NCI-H1694 treated with DMSO at 0.1 percent for 48 hours (cell line): ENCODE results near the gene ANXA2R.
"Not testable (repeated sequence)": the region's sequence is repeated elsewhere in the genome, so short reads cannot be mapped to it uniquely, and the experiment has no call there.

Experiments
- DNase-seq: peaks from one replicate; lab custom pipeline; 2025; lab: John Stamatoyannopoulos, UW

The ANXA2R gene, protein sequence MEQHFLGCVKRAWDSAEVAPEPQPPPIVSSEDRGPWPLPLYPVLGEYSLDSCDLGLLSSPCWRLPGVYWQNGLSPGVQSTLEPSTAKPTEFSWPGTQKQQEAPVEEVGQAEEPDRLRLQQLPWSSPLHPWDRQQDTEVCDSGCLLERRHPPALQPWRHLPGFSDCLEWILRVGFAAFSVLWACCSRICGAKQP

DNA sequence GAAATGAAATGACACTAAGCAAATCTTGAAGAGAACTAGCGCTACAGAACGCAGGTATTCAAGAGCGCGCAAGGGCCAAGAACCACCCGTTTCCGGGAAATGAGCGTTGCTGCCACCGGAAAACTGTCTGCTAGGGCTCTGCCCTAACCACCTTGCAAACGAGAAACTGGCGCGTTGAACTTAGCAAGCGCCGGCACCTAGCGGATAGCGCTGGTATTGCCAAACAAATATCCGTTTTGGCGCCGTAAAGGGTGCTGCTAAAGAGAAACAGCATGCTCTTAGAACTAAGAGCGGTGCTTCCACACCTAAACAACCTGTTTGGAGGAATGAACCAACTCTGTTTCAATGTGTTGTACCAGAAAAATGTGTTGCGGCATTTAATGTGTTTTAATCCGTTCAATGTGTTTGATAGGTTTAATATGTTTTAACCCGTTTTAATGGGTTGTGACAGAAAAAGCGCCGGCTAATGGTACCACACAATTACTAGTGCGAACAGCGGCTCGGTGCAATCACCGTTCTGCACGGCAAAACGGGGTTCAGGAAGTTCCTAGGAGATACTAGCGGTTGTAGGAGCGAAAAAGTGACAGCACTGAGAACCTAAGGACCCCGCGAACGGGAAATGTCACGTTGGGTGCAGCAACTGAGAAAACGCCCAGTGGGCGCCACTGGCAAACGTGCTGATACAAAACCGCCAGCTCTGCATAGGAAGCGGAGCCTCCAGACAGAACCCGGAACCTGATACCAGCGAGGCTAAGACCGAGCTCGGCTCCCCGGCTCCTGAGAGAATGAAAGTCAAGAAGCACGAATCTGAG is at the start of gene ANXA2R:
ANXA2R (minus strand) TSS at position 33 of the 812 bp plus-strand sequence. CDS start 273 bp downstream, outside the sequence.
- DNase-seq: peak; percentile 98

DNA sequence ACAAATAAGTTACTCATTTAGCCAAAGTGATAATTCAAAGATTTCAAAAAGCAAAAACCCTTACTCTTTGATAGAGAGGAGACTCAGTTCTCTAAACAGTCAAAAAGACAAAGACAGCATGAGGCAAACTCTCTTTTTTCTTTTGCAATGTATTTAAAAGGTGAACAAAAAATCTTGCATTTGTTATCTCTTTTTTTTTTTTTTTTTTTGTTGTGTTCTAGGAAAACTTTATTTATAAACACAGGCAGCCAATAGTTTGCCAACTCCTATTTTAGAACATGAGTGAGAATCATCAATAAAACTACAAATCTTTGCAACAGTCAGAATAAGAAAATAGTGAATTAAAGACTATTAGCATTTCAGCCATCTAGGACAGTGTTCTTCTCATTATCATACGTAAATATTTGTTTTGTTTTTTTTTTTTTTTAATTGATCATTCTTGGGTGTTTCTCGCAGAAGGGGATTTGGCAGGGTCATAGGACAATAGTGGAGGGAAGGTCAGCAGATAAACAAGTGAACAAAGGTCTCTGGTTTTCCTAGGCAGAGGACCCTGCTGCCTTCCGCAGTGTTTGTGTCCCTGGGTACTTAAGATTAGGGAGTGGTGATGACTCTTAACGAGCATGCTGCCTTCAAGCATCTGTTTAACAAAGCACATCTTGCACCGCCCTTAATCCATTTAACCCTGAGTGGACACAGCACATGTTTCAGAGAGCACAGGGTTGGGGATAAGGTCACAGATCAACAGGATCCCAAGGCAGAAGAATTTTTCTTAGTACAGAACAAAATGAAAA is 46.2 kb upstream of the ANXA2R start:
- not testable (repeated sequence) for DNase-seq

DNA sequence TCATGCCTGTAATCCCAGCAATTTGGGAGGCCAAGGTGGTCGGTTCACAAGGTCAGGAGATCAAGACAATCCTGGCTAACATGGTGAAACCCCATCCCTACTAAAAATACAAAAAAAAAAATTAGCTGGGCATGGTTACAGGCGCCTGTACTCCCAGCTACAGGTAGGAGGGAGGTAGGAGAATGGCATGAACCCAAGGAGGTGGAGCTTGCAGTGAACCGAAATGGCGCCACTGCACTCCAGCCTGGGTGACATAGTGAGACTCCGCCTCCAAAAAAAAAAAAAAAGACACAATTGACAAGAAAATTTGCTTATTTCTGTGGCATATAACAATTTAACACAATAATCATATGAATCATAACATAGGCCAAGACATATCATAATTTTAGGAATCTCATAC is 45.3 kb upstream of the ANXA2R start:
- DNase-seq: no peak

DNA sequence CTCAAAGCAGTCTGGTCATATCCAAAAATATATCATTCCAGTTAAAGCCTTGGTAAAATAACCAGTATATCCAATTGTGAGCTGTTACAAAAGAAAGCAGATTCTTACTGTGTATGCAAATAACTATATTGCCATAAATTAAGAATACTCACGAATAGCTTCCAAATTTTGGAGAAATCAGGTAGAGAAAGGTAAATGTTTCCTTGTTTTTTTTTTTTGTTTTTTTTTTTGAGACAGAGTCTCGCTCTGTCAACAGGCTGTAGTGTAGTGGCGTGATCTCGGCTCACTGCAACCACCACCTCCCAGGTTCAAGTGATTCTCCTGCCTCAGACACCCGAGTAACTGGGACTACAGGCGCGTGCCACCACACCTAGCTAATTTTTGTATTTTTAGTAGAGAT is 44.3 kb upstream of the ANXA2R start:
- not testable (repeated sequence) for DNase-seq

DNA sequence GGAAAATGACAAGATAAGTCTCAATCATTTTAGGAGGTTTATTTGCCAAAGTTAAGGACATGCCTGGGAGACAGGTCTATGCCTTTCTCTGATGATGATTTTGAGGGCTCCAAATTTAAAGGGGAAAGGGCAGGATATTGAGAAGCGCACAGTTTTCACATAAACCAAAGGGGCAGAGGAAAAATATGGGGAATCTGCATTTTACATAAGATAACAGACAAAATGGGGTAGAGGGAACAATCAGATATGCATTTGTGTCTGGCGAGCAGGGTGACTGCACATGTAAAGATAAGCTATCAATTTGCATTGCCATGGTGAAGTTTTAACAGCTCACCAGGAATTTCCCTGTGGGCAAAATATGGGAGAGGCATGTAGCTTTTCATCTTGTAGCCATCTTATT is 41.2 kb upstream of the ANXA2R start:
- not testable (repeated sequence) for DNase-seq

DNA sequence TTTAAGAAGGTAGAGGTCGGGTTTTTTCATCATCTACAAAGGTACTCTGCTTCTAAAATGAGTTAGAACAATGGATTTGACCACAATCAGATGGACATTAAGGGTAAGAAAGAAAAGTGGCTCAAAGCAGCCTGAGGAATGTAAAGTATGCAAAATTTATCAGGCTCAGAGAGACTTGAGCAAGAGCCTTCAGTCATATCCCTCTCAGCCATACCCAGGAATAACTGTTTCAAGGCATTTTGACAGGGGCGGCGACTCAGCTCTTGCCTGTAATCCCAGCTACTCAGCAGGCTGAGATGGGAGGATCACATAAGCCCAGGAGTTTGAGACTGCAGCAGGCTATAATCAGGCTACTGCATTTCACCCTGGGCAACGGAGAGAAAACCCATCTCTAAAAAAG is 38.8 kb upstream of the ANXA2R start:
- DNase-seq: no peak

DNA sequence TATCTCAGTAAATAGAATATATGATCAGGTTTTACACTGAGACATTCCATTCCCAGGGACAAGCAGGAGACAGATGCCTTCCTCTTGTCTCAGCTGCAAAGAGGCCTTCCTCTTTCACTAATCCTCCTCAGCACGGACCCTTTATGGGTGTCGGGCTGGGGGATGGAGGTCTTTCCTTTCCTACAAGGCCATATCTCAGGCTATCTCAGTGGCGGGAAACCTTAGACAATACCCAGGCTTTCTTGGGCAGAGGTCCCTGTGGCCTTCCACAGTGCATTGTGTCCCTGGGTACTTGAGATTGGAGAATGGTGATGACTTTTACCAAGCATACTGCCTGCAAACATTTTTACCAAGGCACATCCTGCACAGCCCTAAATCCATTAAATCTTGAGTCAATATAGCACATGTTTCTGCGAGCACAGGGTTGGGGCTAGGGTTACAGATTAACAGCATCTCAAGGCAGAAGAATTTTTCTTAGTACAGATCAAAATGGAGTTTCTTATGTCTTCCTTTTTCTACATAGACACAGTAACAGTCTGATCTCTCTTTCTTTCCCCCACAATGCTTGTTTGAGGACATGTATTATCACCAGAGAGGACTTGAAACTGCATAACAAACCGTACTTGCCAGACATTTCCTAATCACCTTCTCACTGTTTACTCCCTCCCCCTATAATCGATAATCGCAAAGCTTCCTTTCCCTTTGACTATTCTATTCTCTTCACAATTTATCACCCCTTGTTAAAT is 37.5 kb upstream of the ANXA2R start:
- DNase-seq: not testable (repeated sequence)

DNA sequence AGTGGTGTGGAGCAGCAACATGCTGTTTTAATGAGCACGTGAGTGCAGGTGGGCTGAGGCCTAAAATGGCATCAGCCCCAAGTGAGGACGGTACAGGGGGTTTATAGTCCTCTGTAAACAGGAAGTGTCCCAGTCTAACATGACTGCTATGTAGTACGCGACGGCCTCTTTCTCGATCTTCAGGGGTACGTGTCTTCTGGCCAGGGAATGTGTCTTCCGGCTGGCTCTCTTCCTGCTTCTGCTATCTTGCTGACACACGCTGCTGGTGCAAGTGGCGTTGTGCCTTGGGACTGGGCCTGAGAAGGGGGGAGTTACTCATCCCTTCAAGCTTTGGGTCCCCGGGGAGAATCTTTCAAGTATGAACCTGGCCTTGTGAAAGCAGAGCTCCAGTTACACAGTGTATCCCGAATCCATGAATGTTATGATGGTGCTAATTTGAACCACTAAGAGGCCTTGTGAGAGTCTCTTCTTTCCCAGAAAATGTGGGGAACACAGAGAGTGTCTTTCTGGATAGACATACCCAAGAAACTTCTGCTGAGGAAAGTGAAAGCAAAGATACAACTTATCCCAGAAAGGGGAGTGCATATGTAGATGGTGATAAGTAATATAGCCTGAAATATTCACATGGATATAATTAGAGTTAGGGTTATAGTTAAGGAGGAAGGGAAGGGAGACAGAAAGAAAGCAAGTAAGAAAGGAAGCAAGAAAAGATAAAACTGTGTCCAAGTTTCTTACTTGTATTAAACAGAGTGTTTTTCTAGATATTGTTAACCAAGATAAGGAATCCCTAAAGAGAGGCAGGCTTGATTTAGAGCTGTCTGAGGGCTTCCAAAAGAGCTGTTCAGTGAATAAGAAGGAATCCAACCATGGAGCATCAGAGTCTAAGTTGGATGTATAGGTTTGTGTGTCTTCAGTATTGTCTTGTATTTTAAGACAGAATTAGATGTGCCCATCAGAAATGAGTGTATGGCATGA is 35.5 kb upstream of the ANXA2R start:
- DNase-seq: no peak

DNA sequence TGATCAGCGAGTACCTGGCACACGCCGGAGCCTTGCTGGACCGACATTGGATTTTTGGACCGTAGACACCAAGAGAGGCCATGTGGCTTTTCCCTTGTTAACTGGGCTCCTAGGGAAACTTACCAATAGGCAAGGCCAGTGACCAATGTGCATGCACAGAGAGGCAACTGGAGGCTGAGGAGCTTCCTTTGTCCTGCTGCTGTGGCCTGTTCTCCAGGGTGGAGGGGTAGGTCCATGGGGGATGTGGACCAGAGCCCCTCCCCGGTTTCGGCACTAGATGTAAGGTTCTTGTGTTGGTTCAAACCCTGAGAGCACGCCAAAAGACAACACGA is 34.8 kb upstream of the ANXA2R start:
- no peak for DNase-seq

DNA sequence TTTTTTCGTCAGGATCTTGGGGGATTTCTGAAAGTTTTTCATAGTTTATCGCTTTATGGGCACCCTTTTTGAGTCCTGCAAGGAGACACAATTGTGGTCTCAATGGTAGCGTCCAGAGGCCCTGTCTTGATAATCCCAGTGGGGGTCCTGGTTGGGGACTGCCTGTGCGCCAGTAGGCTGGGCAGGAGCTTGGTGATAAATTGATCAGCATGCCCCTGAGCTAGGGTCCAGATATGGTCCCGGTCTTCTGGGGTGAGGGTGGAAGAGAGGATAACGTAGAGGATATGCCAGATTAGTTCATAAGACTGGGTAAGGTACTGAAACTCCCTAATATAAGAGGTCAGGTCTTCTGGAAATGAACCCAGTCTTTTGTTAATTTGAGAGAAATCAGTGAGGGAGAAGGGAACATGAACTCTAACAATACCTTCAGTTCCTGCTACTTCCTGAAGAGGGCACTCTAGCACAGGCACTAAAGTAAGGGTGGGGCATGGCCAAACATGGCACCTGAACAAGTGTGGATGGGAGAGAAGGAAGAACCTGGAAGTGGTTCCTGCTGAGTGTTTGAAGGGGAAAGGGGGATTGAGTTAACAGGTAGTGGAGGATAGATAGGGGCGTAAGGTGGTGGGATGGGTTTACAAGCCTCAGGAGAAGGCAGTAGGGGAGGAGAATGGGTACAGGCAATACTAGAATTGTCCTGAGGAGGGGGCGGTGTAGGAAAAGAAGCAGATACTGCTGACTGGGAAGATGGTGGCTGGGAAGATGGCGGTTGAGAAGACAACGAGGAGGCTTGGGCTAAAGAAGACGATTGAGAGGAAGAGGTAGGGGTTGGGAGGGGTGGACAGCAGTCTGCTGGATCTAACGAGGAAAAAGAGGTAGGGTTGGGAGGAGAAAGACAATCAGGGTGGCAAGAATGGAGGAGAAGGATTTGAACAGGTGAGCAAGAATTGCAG is 33.8 kb upstream of the ANXA2R start:
- DNase-seq: peak; percentile 60

DNA sequence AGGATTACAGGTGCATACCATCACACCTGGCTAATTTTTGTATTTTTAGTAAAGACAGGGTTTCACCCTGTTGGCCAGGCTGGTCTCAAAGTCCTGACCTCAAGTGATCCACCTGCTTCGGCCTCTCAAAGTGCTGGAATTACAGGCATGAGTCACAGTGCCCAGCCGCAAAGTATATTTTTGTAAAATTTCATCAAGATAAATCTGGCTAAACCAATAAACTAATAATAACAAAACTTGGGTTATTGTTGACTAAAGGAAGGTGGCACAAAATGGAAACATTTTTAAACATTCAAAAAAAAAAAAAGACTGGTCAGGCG is 29.2 kb upstream of the ANXA2R start:
- DNase-seq: not testable (repeated sequence)

DNA sequence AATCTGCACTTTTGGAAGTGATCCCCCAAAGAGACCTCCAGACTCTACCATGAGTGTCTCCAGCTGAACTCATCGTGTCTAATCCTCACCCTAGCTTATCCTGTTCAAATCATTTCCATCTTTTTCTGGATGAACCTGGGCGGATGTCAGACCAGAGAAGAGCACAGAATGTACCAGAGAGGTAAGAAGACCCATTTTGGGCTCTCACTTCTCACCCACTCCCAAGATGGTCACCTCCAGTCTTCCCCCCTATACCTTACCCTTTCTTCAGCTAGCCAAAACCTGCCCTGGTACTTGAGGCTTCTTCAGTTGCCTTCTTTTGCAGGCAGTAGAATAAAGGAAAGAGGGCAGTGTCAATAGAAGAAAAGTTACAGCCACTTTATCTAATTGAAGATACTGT is 27.9 kb upstream of the ANXA2R start:
- no peak for DNase-seq

DNA sequence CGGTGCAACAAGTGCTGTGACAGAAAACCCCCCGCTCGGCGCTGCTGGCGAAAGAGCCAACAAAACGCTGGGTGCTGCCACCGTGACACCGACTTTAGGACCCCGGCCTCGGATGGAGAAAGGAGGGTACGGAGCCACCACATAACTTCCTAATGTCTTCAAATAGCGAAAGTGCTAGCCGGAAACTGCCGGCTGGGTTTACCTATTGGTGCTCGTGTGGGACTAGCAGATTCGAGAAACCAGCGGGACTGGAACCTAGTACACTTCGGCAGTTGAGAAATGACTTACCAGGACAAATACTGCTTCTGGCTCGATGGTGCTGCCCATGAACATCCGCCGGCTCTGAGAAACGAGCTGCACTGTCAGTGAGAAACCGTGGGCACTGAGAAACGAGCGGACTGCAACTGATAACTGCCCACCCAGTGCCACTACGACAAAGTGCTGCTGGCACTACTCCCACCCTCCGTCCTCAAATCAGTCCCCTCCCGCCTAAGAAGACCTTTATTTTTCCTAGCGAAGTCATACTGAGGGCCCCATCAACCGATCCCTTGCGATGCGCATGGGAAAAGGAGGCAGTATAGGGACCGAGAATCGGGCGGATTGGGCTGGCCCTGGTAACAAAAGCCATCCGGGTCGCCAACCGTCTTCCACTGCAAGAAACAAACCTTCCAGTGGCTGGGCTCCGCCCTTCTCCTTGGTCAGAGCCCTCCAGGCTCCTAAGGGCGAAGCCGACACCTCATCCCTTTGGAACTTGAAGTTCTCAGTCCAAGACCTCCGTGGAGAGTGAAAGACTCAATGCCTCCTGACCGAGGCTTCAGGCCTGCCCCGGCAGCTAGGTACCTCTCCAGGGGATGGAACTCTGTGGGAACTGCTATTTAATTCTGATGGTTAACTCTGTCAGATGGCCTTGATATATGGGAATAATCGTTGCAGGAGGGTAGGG is 27.0 kb upstream of the ANXA2R start:
- DNase-seq: peak; percentile 93

DNA sequence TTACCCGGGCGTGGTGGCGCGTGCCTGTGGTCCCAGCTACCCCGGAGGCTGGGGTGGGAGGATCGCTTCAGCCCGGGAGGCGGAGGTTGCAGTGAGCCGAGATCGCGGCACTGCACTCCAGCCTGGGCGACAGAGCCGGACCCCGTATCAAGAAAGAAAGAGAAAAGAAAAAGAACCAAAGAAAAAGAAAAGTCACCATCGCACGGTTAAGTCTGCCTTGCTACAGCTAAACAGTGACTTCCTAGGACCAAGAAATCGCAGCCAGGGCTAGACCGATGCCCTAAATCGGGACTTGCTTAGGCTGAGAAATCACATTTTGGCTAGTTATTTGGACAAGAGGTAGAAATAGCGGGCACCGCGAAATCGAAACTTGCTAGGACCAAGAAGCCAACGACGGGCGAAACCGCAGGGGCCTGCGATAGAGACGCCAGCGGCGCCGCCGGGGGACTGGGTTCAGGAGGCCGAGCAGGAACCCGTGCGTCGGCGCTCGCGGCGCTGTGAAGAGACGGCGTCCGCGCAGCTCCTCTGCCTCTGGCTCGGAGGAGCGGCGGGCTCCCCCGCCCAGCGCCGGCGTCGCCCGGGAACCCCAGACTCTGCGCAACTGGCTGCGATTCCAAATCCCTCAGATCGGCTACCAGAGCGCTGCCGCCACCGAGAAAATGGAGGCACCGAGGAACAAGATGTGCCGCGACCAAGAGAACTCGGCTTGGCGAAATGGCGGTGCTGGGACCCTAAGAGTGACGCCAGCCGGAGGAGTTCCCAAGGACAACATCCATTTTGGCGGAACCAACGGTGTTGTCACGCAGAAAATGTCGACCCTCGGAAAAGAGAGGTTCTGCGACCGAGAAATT is 26.1 kb upstream of the ANXA2R start:
- peak; percentile 90 for DNase-seq

DNA sequence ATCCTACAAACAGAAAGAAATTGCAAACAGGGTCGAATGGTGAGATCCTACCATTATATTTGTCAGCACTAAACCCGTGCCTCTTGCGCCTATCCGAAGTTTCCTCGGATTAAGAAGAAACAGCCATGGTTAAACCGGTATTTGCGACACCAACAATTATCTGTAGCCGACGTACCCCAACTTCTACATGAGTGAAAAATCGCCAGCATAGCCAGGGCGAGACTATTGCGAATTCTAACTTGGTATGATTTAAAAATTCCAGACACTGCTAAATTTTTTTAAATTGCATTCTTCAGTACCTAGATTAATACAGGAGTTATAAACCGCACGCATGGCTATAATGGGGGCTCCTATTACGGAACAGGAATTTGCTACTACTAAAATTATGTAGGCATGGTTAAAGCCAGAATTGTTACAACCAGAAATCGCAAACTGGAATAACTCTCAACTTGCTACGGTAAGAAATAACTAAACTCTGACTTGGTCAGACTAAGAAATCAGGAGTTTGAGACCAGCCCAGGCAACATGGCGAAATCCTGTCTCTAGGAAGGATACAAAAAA is 25.3 kb upstream of the ANXA2R start:
- peak; percentile 65 for DNase-seq

DNA sequence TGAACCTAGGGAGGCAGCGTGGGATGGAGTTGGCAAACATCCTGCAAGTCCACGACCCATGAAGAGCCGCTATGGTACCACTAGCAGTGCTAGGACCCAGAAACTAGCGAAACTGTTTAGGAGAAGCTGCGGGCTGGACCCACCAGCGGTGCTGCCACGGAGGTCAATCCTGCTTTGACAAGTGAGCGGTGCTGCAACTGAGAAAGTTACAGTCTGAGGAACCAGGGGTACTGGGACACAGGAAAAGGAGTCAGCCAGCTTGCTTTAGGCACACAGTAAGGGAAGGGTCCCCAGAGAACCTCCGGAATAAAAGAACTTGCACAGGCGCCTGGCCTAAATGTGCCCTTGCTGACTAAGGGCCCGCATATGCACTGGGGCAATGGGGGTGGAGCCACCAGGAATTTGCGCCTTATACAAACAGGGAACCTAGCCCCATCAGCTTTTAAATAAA is 23.6 kb upstream of the ANXA2R start:
- no peak for DNase-seq

DNA sequence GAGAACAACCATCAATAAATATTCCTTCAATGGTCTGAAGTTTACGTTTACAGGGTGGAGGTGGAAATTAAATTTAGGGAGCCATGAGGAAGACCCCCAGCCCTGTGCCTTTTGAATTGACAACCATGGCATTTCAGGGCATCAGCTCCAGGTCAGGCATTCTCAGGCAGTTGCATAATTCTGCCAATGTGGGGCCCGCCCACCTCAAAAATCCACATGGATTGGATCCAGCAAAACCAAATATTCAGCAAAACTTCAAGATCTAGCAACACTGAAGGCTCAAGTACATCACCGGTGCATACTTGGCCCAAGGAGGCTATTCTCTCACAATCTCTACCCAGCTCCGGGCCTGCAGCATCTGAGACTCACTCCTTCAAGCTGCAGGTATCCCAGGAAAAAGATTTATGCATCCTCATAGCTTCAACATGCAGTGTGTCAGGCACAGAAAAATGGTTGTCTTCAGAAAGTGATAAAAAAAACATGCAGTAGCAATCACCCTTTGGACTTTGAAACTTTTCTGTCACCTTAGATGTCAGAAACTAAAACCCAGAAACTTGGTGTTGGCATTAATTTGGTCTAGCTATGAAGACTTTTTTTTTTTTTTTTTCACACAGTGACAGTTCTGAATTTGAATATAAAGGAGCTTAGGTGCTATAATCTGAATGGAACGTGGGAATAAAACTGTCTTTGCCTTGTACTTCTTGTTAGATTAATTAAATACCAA is 21.4 kb upstream of the ANXA2R start:
- DNase-seq: no peak
